Ectodermal cell (in vitro differentiated cells): ENCODE results near the gene HECA.
"Not testable (repeated sequence)": the region's sequence is repeated elsewhere in the genome, so short reads cannot be mapped to it uniquely, and the experiment has no call there.

Experiments used
- H3K27ac ChIP-seq: 2 replicates; pipeline ENCODE4 v1.7.0; 2013; ENCODE audit warnings: mild to moderate bottlenecking, low read depth, low read length; ENCODE audit not compliant: insufficient read depth, poor library complexity, severe bottlenecking
- H3K27me3 ChIP-seq: 2 replicates; pipeline ENCODE4 v1.7.0; 2013; ENCODE audit warnings: mild to moderate bottlenecking, low read length; ENCODE audit not compliant: insufficient read depth, control insufficient read depth, poor library complexity, severe bottlenecking
- H3K36me3 ChIP-seq: one replicate; pipeline ENCODE4 v1.7.0; 2013; ENCODE audit warnings: low read length; ENCODE audit not compliant: control insufficient read depth, insufficient read depth
- H3K4me1 ChIP-seq: one replicate; pipeline ENCODE4 v1.7.0; 2013; ENCODE audit warnings: low read length; ENCODE audit not compliant: control insufficient read depth, insufficient read depth
- H3K4me3 ChIP-seq: 2 replicates; pipeline ENCODE4 v1.7.0; 2013; ENCODE audit warnings: low read depth, low read length, control low read depth; ENCODE audit not compliant: insufficient read depth
- H3K9me3 ChIP-seq: 2 replicates; pipeline ENCODE4 v1.7.0; 2013; ENCODE audit warnings: mild to moderate bottlenecking, low read length, moderate library complexity; ENCODE audit not compliant: control insufficient read depth
- WGBS, 2 experiments: methylation state at CpG; one replicate each; pipeline ENCODE4 v1.1.7; 2013; ENCODE audit warnings: missing lambda C conversion rate in 2 of 2; 5-methylcytosine and 5-hydroxymethylcytosine counted together

HECA gene

DNA sequence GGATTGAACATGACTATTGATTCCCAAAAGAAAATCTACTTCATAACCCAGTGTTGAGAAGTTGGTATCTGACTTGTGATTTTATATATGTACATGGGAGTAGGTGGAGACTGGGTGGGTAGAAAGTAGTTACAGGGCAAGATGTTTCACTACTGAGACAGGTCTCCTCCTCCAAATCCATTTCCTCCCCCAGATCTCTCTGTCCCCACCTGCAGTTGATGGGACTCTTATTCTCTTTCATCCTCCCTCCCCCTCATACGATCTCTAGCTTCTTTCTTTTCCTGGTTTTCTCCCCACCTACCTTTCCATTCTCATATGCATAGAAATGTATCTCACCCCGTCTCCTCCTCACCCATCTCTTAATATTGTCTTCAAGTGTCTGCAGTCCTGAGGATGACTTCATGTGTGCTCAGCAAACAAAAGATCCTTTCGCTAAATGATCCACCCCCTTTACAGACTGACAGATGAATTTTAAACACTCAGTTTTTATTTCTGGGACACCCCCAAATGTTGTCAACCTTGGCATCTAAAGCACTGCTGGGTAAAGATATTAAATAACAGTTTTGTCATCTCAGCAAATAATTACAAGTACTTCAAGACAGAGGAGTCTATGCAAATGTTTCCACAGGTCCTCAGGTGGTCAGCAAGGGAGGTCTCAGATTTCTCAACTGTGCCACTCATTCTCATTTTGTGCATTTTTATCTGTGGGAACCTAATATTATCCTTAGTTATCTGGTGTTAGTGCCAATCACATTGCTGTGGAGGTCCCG lies 18.7 kb upstream of the HECA start:
- WGBS, 2 experiments: 87 to 92% methylated on average over 4 of the region's 4 CpGs

DNA sequence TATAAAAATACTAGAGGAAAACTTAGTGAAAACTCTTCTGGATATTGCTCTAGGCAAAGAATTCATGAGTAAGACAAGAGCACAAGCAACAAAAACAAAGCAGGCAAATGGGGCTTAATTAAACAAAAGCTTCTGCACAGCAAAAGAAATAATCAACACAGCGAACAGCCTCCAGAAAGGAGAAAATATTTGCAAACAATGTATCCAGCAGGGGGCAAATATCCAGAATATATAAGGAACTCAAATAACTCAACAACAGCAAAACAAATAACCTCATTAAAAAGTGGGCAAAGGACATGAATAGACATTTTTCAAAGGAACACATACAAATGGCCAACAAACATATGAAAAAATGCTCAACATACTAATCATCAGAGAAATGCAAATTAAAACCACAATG lies 17.1 kb upstream of the HECA start:
- Histone ChIP-seq H3K27ac (no peak overlapping the region), H3K4me3 (no peak overlapping the region), H3K4me1 (no peaks in the 10 kb centered on the region), H3K27me3 (no peaks in the 10 kb centered on the region), H3K9me3 (no peaks in the 10 kb centered on the region), H3K36me3 (no peaks in the 10 kb centered on the region)
- 84 to 92% methylated on average over 1 of the region's 1 CpG for WGBS, 2 experiments

More for the DNA sequence above, 18.7 kb upstream of the HECA start:
- no peak overlapping the region for H3K4me3 ChIP-seq
- H3K27me3 ChIP-seq: no peaks in the 10 kb centered on the region
- H3K27ac ChIP-seq: no peak overlapping the region
- no peaks in the 10 kb centered on the region for H3K36me3 ChIP-seq
- no peaks in the 10 kb centered on the region for H3K4me1 ChIP-seq
- H3K9me3 ChIP-seq: no peaks in the 10 kb centered on the region

DNA sequence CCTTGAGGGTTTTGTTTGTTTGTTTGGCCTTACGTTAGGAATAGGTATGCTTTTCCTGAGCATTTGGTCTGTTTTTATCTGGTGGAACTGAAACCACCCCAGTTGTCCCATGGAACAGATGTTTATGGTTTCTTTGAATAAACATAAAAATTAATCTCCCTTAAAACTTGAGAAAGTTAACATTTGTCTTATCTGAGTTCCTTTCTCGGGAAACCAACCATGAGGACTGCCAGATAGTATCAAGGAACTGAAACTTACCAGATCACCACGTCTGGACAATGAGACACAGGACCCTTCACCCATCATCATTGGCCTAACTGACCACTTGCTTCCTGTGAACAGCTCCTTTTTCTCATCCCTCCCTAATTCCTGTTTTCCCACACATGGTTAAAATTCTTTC lies 15.3 kb upstream of the HECA start:
- no peak overlapping the region for H3K27ac ChIP-seq
- no peaks in the 10 kb centered on the region for H3K4me1 ChIP-seq
- H3K36me3 ChIP-seq: no peaks in the 10 kb centered on the region
- H3K4me3 ChIP-seq: no peak overlapping the region
- 77 to 91% methylated on average over 3 of the region's 3 CpGs for WGBS, 2 experiments
- no peaks in the 10 kb centered on the region for H3K9me3 ChIP-seq
- no peaks in the 10 kb centered on the region for H3K27me3 ChIP-seq

DNA sequence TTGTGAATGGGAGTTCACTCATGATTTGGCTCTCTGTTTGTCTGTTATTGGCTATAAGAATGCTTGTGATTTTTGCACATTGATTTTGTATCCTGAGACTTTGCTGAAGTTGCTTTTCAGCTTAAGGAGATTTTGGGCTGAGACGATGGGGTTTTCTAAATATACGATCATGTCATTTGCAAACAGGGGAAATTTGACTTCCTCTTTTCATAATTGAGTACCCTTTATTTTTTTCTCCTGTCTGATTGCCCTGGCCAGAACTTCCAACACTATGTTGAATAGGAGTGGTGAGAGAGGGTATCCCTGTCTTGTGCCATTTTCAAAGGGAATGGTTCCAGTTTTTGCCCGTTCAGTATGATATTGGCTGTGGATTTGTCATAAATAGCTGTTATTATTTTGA lies 12.1 kb upstream of the HECA start:
- WGBS, 2 experiments: 63 to 69% methylated on average over 3 of the region's 3 CpGs
- not testable (repeated sequence) for H3K4me1 ChIP-seq, H3K27ac ChIP-seq, H3K36me3 ChIP-seq, H3K27me3 ChIP-seq, H3K4me3 ChIP-seq, H3K9me3 ChIP-seq

DNA sequence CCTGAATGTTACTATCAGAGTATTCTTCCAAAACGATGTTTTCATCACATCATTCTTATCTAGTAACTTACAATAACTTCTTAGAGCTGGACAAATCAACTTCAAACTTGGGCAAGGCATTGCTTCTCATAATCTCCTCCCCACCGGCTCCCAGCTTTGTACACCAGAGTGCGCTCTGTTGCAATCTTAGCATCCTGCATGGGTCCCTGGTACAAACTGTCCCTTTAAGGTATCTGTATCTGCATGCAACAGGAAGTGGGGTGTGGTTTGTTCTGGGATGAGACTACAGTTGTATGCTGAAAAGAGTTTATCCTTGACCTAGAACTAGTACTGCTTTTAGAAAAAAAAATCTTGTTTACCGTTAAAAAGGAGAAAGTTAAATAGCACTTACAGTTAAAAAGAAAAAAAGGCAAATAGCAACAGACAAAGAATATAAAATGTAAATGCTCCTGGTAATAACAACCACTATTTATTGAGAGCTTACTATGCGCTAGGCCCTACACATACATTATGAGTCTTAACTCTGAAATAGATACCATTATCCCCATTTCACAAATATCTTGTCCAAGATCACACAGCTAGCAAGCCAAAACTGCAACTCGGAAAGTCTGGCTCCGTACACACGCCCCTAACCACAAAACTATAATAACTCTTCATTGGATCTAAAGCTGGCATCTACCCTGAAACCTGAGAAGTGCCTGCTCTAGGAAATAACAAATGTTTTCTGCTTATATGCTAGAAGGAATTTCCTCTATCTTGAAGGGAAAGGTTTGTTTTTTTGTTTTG lies 9.8 kb upstream of the HECA start:
- H3K27ac ChIP-seq: no peak overlapping the region
- H3K4me3 ChIP-seq: no peak overlapping the region
- H3K27me3 ChIP-seq: no peaks in the 10 kb centered on the region
- no peaks in the 10 kb centered on the region for H3K36me3 ChIP-seq
- WGBS, 2 experiments: 86 to 87% methylated on average over 7 to 8 of the region's 8 CpGs
- H3K4me1 ChIP-seq: no peaks in the 10 kb centered on the region
- H3K9me3 ChIP-seq: no peaks in the 10 kb centered on the region

DNA sequence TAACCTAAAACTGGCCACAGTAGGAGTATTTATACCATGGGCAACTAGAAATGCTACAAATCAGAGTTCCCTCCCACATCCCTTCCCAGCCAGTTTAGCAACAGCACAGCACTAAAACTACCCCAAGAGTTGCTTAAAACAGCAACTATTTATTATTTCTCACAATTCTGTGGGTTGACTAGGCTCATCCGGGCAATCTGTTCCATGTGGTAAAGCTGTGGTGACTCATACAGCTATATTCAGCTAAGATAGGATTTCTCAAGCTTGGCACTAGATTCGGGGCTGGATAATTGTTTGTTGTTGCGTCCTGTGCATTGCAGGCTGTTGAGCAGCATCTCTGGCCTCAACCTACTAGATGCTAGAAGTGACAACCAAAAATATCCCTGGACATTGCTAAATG lies 8.6 kb upstream of the HECA start:
- Histone ChIP-seq H3K9me3 (no peaks in the 10 kb centered on the region), H3K36me3 (no peaks in the 10 kb centered on the region), H3K27ac (no peak overlapping the region), H3K4me1 (no peaks in the 10 kb centered on the region), H3K4me3 (no peak overlapping the region), H3K27me3 (no peaks in the 10 kb centered on the region)
- 89 to 93% methylated on average over 3 of the region's 3 CpGs for WGBS, 2 experiments

DNA sequence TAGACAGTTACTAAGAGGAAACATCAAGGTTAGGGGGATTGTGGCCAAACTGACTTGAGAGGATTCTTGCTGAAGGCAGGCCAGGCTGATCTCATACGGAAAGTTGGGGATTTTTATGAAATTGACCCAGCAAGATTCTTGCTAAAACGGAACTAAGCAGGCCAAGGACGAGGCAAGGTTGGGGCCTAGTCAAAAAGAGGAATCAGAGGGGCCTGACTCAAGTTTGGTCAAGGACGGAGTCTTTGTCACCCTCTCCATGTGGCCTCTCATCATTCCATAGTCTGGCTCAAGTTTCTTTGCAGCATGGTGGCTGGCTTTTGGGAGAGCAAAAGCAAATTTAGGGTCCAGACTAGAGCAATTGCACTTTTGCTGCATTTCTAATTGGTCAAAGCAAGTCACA lies 7.9 kb upstream of the HECA start:
- Histone ChIP-seq H3K27ac (no peak overlapping the region), H3K36me3 (no peaks in the 10 kb centered on the region), H3K27me3 (no peaks in the 10 kb centered on the region), H3K4me1 (no peaks in the 10 kb centered on the region), H3K9me3 (no peaks in the 10 kb centered on the region), H3K4me3 (no peak overlapping the region)
- 90 to 94% methylated on average over 4 of the region's 4 CpGs for WGBS, 2 experiments

DNA sequence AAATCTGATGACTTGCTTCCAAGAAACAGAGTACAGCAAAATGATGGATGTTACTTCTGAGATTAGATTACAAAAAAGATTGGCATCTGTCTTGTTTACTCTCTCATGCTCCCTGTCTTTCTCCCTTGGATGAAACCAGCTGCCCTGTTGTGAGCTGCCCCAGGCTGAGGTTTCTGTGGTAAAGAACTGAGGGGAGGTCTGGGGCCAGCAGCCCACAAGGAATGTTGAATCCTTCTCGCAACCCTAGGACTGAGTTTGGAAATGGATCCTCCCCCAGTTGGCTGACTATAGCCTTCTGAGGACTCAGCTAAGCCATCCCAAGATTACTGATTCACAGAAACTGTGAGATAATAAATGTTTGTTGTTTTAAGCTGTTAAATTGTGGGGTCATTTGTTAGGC lies 5.6 kb upstream of the HECA start:
- 79 to 95% methylated on average over 1 of the region's 1 CpG for WGBS, 2 experiments
- no peaks in the 10 kb centered on the region for H3K27me3 ChIP-seq

DNA sequence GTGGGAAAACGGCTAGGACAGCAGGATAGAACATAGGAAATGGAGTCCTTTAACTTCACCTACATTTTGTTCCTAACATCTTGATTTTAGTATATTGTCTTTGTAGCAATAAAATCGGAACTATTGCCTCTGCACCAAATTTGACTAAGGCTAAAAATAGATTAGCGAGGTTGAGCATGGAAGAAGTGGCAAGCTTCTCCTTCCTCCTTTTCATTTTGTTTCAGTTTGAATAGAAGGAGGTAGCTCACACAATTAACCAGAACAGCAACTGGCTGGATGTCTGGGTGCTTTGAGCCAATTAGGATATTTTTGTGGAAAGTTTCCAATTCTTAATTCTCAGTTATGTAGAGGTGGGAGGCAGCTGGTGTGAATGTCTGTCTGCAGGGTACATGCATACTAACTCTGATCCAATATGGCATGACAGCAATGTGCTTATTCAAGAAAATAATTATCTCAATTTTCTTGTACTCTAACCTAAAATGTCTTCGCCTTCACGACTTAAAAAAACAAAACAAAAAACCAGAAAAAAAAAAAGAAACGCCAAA lies 3.1 kb upstream of the HECA start:
- WGBS, 2 experiments: 96 to 99% methylated on average over 5 of the region's 6 CpGs
- H3K36me3 ChIP-seq: no peaks in the 10 kb centered on the region
- no peaks in the 10 kb centered on the region for H3K4me1 ChIP-seq
- no peak overlapping the region for H3K27ac ChIP-seq
- H3K9me3 ChIP-seq: no peaks in the 10 kb centered on the region
- peaks cover 12% of the 10 kb centered on the region for H3K27me3 ChIP-seq
- no peak overlapping the region for H3K4me3 ChIP-seq

More for the DNA sequence above, 5.6 kb upstream of the HECA start:
- no peak overlapping the region for H3K4me3 ChIP-seq
- H3K36me3 ChIP-seq: no peaks in the 10 kb centered on the region
- H3K4me1 ChIP-seq: no peaks in the 10 kb centered on the region
- H3K27ac ChIP-seq: no peak overlapping the region
- H3K9me3 ChIP-seq: no peaks in the 10 kb centered on the region

DNA sequence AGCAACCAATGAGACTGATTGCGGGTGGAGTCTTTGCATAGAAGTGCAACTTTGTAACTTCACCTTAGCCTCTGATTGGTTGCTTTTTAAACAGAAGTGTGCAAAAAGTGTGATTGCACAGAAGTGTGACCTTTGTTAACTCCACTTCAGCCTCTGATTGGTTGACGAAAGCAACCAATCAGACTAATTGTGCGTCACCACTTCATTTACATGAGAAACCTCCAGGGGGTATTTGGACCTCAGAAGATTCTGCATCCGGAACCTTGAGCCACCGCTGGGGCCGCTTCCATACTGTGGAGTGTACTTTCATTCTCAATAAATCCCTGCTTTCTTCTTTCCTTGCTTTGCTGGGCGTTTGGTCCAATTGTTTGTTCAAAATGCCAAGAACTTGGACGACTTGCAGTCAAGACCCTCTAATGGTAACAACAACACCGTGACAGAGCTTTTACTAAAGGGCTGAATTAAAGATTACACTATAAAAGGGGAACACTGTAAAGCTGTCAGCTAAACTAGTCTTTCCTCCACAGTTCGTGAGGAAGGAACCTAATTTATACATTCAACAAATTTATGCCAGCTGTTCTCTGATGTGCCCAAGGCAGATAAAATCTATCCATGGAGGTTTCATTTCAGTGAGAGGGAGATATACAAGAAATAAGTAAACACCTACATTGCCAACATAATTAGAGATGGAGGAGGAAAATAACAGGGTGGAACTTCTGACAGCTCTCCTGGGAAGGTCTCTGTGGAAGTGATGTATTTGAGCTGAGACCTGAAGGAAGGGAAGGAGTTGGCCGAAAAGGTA lies 1.4 kb upstream of the HECA start:
- 91 to 94% methylated on average over 10 to 11 of the region's 11 CpGs for WGBS, 2 experiments
- no peaks in the 10 kb centered on the region for H3K36me3 ChIP-seq
- no peaks in the 10 kb centered on the region for H3K4me1 ChIP-seq
- H3K9me3 ChIP-seq: no peaks in the 10 kb centered on the region
- no peak overlapping the region for H3K27ac ChIP-seq
- H3K27me3 ChIP-seq: peaks cover 12% of the 10 kb centered on the region
- no peak overlapping the region for H3K4me3 ChIP-seq
